SW 1271 (cell line): Measurements from ENCODE around the gene ATP2B3.
A peak's percentile ranks its signal among the peaks of the same experiment; 100 is the strongest.

ENCODE experiments used
- DNase-seq, 2 experiments: peaks; one replicate each; lab custom pipeline; 2025; lab: John Stamatoyannopoulos, UW

Gene ATP2B3

DNA sequence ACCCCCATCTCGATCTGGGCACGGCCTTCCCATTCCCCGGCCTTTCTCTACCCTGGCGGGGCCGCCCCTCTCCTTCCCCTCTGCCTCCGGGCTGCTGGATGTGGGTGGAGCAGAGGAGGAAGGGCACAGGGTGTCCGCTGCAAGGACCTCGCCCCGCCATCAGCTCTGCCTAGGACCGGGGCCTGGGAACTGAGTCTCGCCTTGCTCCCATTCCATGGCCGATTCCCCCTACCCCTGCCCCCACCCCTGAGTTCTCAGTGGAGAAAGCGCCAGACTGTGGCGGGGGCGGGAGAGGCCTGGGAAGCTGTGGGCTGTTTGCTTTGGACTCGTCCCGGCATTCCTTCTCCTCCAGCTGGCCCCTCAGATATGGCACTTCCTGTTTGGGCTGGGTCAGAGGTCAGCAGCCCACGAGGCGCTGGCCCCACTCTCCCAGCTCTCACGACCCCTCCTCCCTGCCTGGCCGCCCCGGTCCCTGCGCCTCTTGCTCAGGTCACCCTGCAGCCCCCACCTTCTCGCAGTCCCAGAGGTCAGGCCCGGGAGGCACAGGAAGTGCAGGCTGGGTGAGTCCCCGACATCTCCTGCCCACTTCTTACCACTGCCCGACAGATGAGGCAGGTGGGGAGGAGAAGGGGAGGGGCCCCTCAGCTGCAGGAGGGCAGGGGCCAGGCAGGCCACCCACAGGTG lies 29.1 kb upstream of the ATP2B3 start:
- DNase-seq: no peak

DNA sequence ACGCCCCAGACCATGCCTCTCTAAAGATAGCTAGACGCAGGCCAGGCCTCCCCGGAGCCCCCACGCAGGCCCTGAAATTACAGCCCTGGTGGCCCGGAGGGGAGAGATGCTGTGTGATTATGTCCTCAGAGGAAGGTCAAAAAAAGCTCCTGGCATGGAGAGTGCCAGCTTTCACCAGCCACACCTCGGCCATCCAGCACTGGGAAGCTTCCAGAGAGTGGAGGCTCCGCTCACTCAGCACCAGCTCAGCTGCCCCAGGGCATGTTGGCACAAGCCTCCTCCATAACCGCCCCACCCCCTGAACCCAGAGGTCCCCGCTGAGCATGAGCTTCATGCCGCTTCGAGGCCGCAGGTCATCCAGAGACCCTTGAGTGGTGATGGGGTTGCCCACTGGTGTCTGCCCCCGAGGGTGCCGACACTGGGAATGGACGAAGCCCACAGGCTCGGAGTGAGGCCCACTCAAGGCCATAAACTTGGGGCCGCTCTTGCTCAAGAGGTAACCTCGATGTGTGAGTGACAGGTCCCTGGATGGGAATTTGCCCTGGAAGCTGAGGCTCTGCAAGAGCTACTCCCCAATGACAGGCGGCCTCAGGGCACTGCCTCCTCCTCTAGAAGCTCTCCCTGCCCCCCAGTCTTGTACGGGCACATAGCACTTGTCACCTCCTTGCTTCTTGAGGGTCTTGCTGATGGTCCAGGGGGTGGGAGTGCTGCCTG lies 27.1 kb upstream of the ATP2B3 start:
- DNase-seq: no peak

DNA sequence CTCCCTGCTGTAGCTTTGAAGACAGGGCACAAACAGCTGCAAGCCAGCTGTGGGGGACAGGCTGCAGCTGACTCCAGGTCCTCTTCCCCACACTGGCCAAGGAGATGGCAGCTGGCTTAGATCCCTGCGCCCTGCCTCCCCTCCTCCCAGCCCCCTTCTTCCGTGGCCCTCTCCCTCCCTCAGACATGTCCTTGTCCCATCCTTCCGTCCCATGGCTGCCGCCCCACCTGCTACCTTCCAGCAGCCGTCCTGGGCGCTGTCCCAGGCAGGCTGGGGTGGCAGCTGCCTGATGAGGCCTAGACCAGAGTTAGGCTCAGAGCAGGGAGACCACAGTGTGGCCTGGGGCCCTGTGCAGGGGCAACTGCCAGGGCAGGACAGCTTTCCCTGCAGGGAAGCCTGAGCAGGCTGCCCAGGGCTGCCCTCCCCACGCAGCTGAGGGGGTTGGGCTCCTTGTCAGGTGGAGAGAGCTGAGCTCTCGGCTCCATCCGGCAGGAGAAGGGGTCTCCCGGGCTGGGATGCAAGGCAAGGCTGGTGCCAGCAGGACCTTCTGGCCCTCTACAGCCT lies 26.0 kb upstream of the ATP2B3 start:
- DNase-seq: no peak

DNA sequence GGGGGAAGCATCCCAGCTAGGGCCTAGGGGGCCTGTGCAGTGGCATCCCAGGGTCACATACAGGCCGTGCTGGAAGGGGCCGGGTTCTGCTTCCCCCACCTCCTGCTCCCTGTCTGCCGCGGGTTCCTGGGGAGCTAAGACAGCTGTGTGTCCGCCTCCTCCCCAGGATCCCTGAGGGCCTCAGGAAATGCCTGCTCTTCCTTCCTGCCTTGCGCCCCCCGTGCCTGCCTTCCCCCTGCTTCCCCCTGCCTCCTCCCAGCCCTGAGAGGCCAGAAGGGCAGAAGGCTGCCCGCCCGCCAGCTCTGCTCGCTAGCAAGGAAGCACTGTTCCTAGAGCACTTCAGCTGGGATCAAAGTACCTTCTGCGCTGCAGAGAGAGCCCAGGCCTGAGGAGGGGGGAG lies 25.5 kb upstream of the ATP2B3 start:
- no peak for DNase-seq

GRCh38 chrX:153492543-153492942 lies 24.9 kb upstream of the ATP2B3 start:
- no peak for DNase-seq

- no peak for DNase-seq
These were observed 24.4 kb upstream of the ATP2B3 start for GRCh38 chrX:153493085-153493484.

DNA sequence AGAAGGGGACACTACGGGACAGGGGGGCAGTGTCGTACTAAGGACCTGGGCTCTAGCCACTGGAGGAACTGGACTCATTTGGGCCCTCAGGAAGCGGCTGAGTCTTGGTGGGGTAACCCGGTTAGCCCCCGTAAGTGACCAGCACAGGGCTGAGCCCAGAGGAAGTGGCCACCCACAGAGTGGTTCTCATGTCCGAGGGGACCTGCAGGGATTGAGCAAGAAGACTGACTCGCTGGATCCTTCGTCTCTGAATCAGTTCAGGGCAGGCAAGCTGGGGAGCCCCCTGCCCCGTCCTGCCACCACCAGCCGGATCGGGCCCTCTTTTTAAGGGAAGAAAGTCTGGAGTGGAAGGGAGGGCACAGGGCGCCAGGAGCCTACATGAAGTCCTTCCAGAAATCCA lies 23.4 kb upstream of the ATP2B3 start:
- no peak for DNase-seq

GRCh38 chrX:153494541-153495361 lies 22.7 kb upstream of the ATP2B3 start, which contains the start of gene BGN:
TSS of gene BGN (plus strand) at chrX:153494980. CDS start at chrX:153504632, 9,652 bp downstream.
- DNase-seq: no peak

DNA sequence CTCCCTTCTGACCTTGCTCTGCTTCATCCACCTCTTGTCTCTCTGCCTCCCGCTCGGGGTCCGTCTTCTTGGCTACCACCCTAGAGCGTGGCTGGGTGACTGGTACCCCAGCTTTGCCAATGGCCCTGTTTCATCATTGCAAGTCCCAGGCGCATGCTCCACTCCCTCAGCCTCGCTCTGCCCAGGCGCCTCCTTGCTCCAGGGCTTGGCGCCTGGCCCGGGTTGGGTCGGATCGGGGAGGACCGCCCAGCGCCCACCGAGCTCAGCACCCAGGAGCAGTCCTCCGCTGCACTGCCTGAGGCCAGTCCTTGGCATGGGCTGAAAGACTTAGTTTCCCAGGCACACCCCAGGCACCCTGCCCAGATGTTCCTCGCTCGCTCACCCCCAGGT lies 22.1 kb upstream of the ATP2B3 start:
- DNase-seq: no peak

GRCh38 chrX:153495903-153496589 lies 21.4 kb upstream of the ATP2B3 start:
- no peak for DNase-seq

DNA sequence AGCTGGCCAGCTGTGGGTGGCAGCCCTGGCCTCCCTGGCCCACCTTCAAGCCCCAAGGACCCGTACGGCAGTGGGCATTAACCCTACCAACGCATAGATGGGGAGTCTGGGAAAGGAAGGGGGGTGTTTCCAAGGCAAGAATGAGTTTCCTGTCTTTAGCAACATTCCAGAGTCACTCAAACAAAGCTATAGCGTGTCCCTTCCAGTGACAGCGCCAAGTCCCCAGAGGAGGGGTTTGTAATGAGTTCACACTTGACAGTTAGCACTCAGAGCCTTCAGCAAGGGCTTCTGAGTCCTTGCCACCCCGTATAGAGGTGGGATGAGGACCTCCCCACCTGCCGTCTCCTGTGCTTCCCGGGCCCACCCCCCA lies 20.9 kb upstream of the ATP2B3 start:
- DNase-seq: no peak

DNA sequence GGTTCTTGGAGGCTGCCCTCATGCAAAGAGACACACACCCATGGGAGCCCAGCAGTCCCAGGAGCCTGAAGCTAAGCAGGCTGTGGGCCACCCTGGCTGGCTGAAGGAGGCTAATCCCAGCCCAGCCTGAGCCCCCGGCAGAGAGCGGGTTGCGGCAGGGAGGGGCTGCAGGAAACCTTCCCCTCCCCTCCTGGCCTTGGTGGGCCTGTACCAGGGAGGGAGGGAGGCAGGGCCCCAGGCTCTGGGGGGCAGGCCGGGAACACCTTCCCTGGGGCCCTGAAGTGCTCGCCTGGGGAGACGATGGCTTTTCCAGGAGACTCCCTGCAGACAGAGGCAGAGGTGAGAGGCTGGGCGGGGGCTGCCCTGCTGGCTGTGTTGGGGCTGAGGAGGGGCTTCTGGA lies 19.0 kb upstream of the ATP2B3 start:
- no peak for DNase-seq

DNA sequence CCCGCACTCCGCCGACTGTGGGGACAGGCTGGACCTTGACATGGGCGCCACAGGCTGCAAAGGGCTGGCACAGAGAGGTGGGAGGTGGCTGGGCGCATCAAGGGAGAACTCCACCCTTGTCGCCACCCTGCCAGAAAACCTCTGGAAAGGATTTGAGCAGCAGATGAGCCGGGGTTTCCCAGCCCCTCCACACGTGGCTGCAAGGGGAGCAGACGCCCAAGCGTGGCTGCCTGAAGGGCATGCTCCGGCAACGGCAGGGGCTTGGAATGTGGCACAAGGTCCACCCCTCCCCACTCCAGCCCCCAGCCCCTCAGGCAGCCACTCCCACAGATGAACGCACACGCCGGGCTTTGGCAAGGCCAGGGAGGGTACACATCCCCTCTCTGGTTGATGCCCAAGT lies 18.1 kb upstream of the ATP2B3 start:
- DNase-seq: no peak

- DNase-seq: no peak
These were observed 17.6 kb upstream of the ATP2B3 start for GRCh38 chrX:153499876-153500275.

DNA sequence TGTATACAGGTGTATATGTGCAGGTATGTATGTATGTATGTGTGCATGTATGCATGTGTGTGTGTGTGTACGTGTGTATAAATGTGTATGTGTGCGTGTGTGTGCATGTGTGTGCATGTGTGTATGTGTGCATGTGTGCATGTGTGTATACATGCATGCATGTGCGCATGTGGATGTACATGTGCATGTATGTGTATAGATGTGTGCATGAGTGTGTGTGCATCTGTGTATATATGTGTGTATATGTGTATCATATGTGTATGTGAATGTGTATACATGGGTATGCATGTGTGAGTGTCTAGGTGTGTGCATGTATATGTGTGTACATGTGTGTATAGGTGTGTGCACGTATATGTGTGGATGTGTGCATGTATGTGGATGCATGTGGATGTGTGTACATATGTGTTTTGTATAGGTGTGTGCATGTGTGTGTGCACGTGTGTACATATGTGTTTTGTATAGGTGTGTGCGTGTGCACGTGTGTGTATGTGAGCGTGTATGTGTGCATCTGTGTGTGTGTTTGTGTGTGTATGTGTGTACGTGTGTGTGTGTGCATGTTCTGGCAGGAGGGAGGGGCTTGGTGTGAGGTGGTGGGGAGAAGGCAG lies 16.7 kb upstream of the ATP2B3 start:
- no peak for DNase-seq

DNA sequence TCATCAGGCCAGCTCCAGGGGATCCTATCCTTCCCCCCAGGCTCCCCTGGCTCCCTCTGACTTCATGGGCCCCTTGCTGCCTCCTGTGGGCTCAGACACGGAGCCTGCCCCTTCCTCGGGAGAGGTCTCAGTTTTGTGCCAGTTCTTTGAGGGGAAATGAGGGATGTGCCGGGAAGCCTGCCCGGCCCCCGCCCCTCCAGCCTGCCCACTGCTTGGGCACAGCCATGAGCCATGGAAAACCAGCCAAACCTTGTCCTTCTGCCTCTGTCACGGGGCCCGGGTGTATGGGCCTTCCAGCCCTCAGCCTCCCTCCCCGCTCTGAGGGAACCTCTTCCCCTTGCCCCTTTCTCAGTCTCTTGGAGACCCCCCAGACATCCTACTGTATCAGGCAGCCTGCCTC lies 15.9 kb upstream of the ATP2B3 start:
- DNase-seq: no peak

GRCh38 chrX:153502131-153502530 lies 15.3 kb upstream of the ATP2B3 start:
- no peak for DNase-seq

- no peak for DNase-seq
These were observed 14.6 kb upstream of the ATP2B3 start for GRCh38 chrX:153502796-153503195.

GRCh38 chrX:153504445-153505016 lies 12.9 kb upstream of the ATP2B3 start:
- DNase-seq: no peak

- no peak for DNase-seq
These were observed 12.1 kb upstream of the ATP2B3 start for GRCh38 chrX:153505361-153505760.

DNA sequence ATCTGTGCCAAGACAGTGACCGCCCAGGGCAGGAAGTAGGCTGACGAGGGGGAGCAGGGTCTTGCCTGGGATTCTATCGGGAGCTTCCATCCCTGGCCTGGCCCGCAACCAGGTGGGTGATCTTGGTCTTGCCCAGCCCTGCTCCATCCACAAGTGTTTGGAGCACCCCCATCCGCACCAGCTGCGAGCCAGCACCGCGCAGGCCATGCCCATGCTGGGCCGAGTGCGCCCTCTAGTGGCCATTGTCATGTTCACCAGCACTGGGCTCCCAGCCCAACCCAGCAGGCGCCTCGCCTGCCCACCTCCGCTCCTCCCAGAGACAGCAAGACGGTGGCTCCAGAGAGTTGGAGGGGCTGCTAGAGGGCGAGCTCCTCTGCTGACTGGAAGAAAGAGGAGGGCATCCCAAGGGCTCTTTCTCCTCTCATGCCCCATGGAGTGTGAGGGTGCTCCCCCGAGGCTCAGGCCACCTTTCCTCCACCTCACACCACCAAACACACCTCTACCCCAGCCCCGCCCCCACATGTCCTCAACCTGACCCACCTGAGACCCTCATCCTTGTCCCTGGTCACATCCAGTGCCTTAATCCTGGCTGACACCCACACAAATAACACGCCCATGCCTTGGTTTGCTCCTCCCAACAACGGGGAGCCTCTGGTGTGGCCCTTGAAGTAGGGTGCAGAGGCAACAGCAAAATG lies 9.8 kb upstream of the ATP2B3 start:
- peak in 1 of 2 experiments; percentile 55 for DNase-seq
